Activated CD8-positive, alpha-beta memory T cell treated with anti-CD3 and anti-CD28 coated beads for 4 hours (primary cell): ENCODE data around the gene EXD3.
"Not testable (repeated sequence)": the region's sequence is repeated elsewhere in the genome, so short reads cannot be mapped to it uniquely, and the experiment has no call there.

Experiments
- DNase-seq, 2 donors: peaks; one replicate each; pipeline ENCODE4 v3.0.0-alpha.2; 2020; ENCODE audit warnings: low read depth in 2 of 2

The EXD3 gene

DNA sequence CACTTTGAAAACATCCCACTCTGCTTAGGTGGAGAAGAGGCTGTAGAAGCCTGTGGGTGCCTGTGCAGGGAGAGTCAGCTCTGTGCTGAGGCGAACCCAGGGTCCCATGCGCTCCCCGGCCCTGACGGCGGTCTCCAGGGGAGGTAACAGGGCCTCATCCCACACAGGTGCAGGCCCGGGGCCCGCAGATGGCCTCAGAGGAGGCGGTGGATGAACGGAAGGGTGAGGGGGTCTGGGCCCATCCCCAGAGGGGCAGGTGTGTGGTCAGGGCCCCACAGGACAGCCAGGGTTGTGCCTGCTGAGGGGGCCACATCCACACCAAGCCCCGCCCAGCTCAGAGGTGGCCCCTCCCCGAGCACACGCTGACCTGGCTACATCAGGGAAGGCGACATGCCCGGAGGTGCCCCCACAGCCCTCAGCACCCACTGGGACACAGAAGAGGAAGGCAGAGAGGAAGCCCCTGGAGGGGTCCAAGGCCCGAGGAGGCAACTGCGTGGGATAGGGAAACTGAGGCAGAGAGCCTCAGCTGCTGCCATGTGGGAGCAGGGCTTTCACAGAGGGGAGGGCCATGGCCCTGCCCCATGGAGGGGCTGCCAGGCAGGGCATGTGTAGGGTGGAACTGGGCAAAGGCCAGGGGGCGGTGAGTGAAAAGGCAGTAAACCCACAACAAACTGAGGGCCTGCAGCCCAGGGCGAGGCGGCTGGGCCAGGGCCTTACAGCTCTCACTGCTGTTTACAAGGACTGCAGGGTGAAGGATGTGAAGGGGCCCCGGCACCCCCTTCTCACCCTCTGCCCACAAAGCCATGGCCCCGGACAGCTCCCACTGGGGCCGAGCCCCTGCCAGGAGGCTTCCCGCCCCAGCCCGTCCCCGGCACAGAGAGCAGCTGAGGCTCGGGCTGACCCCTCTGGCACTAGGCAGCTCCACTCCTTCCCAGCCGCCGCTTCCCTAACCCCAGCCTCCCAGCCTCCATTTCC, 29.5 kb downstream of the EXD3 start:
- no peak for DNase-seq

DNA sequence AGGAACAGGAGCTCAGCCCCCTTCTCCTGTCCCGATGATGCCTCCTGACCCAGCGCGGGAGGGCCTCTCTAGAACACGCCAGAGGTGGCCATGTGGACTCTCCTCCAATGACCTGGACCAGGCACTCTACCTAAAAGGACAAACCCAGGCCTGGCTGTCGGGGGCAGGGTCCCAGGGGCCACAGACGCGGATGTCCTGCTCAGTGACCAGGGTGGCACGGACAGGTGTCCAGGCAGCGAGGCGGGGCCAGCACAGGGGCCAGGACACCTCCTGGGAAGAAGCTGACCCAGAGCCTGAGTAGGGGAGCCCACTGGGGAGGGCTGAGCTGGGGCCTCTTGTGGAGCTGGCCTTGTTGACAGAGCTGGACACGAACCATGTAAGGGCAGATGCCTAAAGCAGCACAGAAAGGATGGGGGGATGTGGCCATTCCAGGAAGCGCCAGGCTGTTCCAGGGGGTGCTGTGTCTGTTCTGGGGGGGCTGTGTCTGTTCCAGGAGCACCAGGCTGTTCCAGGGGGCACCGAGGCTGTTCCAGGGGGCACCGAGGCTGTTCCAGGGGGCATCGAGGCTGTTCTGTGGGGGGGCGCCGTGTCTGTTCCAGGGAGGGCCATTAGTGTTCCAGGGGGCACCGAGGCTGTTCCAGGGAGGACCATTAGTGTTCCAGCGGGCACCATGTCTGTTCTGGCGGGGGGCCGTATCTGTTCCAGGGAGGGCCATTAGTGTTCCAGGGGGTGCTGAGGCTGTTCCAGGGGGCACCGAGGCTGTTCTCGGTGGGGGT, 30.5 kb downstream of the EXD3 start:
- DNase-seq = no peak

DNA sequence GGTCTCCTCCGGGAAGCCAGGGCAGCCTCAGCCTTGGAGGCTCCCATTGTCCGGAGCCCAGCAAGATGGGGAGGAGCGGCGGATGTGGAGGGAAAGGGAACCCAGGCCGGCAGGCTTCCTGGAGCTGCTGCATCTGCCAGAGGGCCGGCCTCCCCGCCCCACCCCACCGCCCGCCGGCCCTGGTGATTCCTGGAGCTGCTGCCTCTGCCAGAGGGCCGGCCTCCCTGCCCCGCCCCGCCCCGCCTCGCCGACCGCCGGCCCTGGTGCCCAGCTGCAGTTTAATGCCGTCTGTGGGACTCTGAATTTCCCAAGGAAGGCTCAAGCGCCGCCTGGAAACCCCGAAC, 31.6 kb downstream of the EXD3 start:
- no peak for DNase-seq

- DNase-seq = no peak
Measured at GRCh38 chr9:137390553-137391410, 32.2 kb downstream of the EXD3 start.

GRCh38 chr9:137389428-137389746, 33.6 kb downstream of the EXD3 start:
- DNase-seq = no peak

- DNase-seq = no peak
Measured at GRCh38 chr9:137388589-137389427, 34.2 kb downstream of the EXD3 start.

DNA sequence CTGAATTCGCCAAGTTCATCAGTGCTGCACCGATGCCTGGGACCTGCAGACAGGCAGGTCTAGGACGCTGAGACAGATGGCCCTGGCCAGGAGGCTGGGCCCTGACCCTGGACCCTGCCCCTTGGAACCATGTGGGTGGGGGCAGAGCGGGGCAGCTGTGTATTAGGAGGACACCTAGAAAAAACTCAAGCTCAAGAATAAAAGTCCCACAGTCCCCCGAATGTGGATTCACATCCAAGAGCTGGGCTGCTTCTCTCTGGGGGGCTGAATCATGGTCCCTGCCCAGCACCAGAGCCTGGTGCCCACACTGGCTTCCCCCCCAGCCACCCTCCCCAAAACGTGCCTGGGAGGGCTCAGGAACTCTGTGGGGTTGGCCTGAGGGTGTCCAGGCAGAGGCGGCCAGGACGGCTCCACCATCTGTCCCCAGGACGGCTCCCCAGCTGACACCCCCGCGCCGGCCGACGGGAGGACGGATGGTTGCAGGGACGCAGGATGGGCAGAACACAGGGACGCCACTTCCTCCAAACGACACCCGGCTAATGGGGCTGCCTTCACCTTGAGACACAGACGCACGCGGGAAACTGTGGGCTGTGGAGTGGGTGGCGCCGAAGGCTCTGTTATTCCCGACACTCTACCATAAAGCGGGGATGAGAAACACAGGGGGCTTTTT, 34.9 kb downstream of the EXD3 start:
- no peak for DNase-seq

- no peak for DNase-seq
Measured at GRCh38 chr9:137387114-137387890, 35.7 kb downstream of the EXD3 start.

DNA sequence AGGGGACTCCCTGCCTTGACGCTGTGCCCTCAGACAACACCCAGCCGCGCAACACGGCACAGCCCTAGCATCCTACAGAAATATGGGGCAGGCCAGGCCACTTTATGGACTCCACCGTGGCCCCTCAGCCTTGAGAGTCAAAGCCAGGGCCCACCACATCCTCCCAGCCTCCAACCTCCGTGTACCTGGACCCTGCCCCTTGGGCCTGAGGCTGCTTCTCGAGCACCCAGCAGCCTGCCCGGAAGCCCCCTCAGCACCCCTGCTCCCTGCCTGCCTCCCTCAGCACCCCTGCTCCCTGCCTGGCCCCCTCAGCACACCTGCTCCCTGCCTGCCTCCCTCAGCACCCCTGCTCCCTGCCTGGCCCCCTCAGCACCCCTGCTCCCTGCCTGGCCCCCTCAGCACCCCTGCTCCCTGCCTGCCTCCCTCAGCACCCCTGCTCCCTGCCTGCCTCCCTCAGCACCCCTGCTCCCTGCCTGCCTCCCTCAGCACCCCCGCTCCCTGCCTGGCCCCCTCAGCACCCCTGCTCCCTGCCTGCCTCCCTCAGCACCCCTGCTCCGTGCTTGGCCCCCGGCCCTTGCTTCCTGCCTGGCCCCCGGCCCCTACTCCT, 36.4 kb downstream of the EXD3 start:
- not testable (repeated sequence) for DNase-seq

- no peak for DNase-seq
Measured at GRCh38 chr9:137385061-137385655, 37.8 kb downstream of the EXD3 start.

GRCh38 chr9:137383784-137384756, 38.9 kb downstream of the EXD3 start:
- DNase-seq = no peak

DNA sequence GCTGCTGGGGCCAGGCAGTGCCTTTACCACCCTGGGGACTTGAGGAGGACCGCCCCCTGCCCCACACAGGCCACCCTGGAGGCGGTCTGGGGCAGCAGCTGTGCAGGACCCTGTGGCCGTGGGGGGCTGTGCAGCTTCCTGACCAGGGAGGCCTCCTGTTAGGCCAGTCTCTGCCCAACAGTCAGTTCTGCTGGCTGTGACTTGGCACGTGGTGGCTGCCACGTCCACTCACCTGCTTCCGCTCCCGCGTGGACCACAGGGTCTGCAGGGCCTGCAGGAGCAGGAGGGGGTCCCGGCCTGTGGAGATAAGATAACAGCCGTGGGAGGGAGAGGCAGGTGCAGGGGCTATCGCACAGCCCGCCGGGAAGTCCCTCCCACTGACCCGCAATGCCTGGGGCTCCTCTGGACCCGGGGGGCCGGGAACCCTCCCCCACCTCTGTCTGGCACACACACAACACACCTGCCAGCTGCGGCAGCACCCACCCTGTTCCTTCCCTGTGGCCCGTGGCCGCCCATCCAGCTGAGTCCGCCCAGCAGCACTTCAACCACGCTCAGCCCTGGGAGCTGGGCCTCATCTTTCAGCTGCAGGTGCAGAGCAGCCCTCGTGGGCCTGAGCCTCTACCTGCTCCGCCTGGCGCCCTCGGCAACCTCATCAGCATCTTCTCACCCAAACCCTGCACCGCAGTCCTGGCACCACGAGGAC, 39.7 kb downstream of the EXD3 start:
- DNase-seq = no peak

- DNase-seq = no peak
Measured at GRCh38 chr9:137382444-137383080, 40.4 kb downstream of the EXD3 start.

- no peak for DNase-seq
Measured at GRCh38 chr9:137381501-137382443, 41.2 kb downstream of the EXD3 start.

GRCh38 chr9:137380606-137381005, 42.4 kb downstream of the EXD3 start:
- no peak for DNase-seq

DNA sequence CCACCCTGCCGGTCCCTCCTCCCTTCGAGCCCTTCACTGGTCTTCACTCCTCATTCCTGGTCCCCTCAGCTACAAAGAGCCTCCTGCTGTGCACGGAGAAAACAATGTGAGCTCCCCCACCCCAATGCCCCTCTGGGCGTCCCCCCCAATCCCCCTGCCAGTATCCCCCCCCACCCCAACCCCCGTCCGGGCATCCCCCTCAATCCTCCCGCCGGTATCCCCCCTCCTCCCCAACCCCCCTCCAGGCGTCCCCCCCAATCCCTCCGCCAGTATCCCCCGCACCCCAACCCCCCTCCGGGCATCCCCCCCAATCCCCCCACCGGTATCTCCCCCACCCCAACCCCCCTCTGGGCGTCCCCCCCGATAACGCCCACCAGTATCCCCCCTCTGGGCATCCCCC, 42.8 kb downstream of the EXD3 start:
- DNase-seq = no peak
